ENCODE measurements around the gene ZKSCAN1.

DNA sequence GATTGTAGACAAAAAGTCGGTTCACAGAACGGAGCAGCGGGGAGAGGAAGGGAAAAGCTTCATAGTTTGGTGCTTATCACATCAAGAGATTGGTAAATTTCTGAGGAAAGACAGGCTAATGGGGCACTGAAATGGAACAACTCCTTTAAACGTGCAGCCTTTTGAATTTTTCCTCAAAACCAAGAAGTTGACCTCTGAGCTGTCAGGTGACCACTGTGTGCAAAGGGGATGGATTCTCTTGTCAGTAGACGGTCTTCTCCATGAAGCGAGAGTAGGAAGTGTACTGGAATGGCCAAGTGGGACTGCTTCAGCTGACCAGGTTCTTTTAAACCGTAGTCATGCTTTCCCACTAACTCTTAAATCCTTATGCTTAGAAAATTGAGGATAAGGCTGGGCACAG, 22.9 kb downstream of the ZKSCAN1 start:
- no peak for TF ChIP-seq POLR2AphosphoS5 (IDR thresholded peaks at IDR 0.05)
- TF ChIP-seq, protein P1, sequence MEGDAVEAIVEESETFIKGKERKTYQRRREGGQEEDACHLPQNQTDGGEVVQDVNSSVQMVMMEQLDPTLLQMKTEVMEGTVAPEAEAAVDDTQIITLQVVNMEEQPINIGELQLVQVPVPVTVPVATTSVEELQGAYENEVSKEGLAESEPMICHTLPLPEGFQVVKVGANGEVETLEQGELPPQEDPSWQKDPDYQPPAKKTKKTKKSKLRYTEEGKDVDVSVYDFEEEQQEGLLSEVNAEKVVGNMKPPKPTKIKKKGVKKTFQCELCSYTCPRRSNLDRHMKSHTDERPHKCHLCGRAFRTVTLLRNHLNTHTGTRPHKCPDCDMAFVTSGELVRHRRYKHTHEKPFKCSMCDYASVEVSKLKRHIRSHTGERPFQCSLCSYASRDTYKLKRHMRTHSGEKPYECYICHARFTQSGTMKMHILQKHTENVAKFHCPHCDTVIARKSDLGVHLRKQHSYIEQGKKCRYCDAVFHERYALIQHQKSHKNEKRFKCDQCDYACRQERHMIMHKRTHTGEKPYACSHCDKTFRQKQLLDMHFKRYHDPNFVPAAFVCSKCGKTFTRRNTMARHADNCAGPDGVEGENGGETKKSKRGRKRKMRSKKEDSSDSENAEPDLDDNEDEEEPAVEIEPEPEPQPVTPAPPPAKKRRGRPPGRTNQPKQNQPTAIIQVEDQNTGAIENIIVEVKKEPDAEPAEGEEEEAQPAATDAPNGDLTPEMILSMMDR (IDR thresholded peaks at IDR 0.05): no peak

Data from breast epithelium (tissue), 3 donors.